Heart left ventricle (tissue), 16 donors: ENCODE data around the gene DLX4. TPM values are rescaled to one million over a fixed set of nuclear protein-coding genes. Genes with fewer than 3 reads are reported as not detected.

Source experiments
- ATAC-seq, 4 donors: fragments of 200-7000 bp; cut with Tn5 transposase; one replicate each; pipeline ENCODE4 v1.9.1; 2020 to 2022; ENCODE audit warnings: moderate library complexity in 4 of 4, mild to moderate bottlenecking in 3 of 4, moderate number of reproducible peaks in 1 of 4
- DNase-seq, 5 donors: peaks; one replicate each; pipeline ENCODE4 v3.0.0-alpha.2; 2020
- H3K27ac ChIP-seq, 12 donors: fragments of 200-600 bp; sonication (generic) in 4 of 12; one replicate each; pipeline versions ENCODE4 v1.5.0 to v1.8.0; 2016 to 2022; ENCODE audit warnings: mild to moderate bottlenecking in 2 of 12
- H3K27me3 ChIP-seq, 9 donors: fragments of 200-600 bp; sonication (generic) in 2 of 9; one replicate each; pipeline versions ENCODE4 v1.5.1 to v1.8.0; 2016 to 2022; ENCODE audit warnings: mild to moderate bottlenecking in 3 of 9
- H3K36me3 ChIP-seq, 9 donors: fragments of 200-600 bp; sonication (generic) in 2 of 9; one replicate each; pipeline versions ENCODE4 v1.5.0 to v1.8.0; 2018 to 2022; ENCODE audit warnings: mild to moderate bottlenecking in 2 of 9
- H3K4me1 ChIP-seq, 12 donors: fragments of 200-600 bp; sonication (generic) in 4 of 12; one replicate each; pipeline versions ENCODE4 v1.5.0 to v1.8.0; 2016 to 2022; ENCODE audit warnings: mild to moderate bottlenecking in 3 of 12
- H3K4me3 ChIP-seq, 12 donors: fragments of 200-600 bp; sonication (generic) in 4 of 12; one replicate each; pipeline versions ENCODE4 v1.5.0 to v1.8.0; 2017 to 2022; ENCODE audit warnings: mild to moderate bottlenecking in 9 of 12, moderate library complexity in 4 of 12
- H3K9me3 ChIP-seq, 12 donors: fragments of 200-600 bp; sonication (generic) in 4 of 12; one replicate each; pipeline versions ENCODE4 v1.5.0 to v1.8.0; 2016 to 2022; ENCODE audit warnings: mild to moderate bottlenecking in 1 of 12
- CTCF ChIP-seq, 12 donors: fragments of 200-600 bp; sonication (generic) in 4 of 12; IDR thresholded peaks; one replicate each; pipeline versions ENCODE4 v1.5.0 to v1.8.0; 2018 to 2022; ENCODE audit warnings: antibody characterized with exemption in 12 of 12, mild to moderate bottlenecking in 5 of 12
- POLR2A ChIP-seq, 2 donors: fragments of 450-650 bp; IDR thresholded peaks; one replicate each; pipeline ENCODE4 v1.6.1; 2017; ENCODE audit warnings: antibody characterized with exemption in 2 of 2, mild to moderate bottlenecking in 2 of 2, moderate library complexity in 2 of 2
- WGBS, 4 donors: extraction: QIAGEN DNeasy Blood & Tissue Kit in 2 of 4; methylation state at CpG; one replicate each; pipeline versions ENCODE4 v1.1.5 to v1.1.7; 2013 to 2018; 5-methylcytosine and 5-hydroxymethylcytosine counted together
- intact Hi-C, 10 donors: fragments of 100-400 bp; cut with DNase I; formaldehyde crosslinking; loops; one replicate each; pipeline versions ENCODE4 v1.11.1 to v1.14.2; 2022
- polyA plus RNA-seq, 2 donors: library from polyadenylated mRNA; stranded (reverse); fragments of 200-250 nt; gene quantifications; one replicate each; pipeline ENCODE4 v1.2.3, GENCODE V29; 2013
- total RNA-seq, 9 donors: library from RNA; depleted of rRNA in 2 of 9; stranded (reverse); fragments of >200 nt in 2 of 9; fragmentation: NEBNext Ultra II Directional in 3 of 9; extraction: Animal tissue kit (Norgen Biotek cat#: 25700) in 3 of 9; gene quantifications; one replicate each; pipeline versions ENCODE4 v1.1.0 to v1.2.4, GENCODE V29; 2016 to 2023
- donor health status: ischemic (EF 13 %, LVEDD 7.1; RV severe dilation, severe dysfunction).
- donor health status: healthy with polysubstance abuse.
- donor health status: DM: no; HTN: yes; CAD: no.
- donor health status: DM: no; HTN: no; CAD: no.
- donor health status: ischemic (EF 25% LVEDD 6.9; RV normal size, moderate dysfunction).
- donor health status: ischemic (EF 25% LVEDD 5.7; RV mildly dilated, moderate dysfunction).
- donor health status: healthy.
- donor health status: DM: yes; HTN: yes; CAD: no.
- donor health status: ischemic (EF 35%, LVEDD 5.7; RV mildly dilated, moderate dysfunction).
- donor health status: nonischemic (EF 11% LVEDD 7.7; RV severe dilation, severe dysfunction).
- donor health status: DM: yes; HTN: yes; CAD: no.
- donor health status: PGD.
- donor health status: ischemic (EF 29% LVEDD 5.4; RV normal size, mild dysfunction).
- donor health status: nonischemic (EF 23%, LVEDD 6.1; RV moderate dilation, normal function).

The DLX4 gene
- total and polyA plus RNA-seq, 11 donors = 0.03 to 0.19 TPM; not detected in 9

GRCh38 chr17:49946208-49946607 lies 22.8 kb upstream of the DLX4 start:
- no peak overlapping the region for H3K4me3 ChIP-seq
- 66 to 77% (median 70%) methylated on average over 7 to 8 of the region's 8 CpGs for whole genome bisulfite sequencing, 4 donors
- TF ChIP-seq CTCF (IDR thresholded peaks at IDR 0.05) (no peak), POLR2A (IDR thresholded peaks at IDR 0.05) (no peak)
- H3K36me3 ChIP-seq = no peaks in the 10 kb centered on the region
- ATAC-seq (peak in 1 of 4 donors; percentile 29), DNase-seq (no peak)
- H3K27ac ChIP-seq = no peak overlapping the region
- intact Hi-C loops = no loop called here
- no peaks in the 10 kb centered on the region for H3K9me3 ChIP-seq
- peaks cover 3 to 92% (median 30%) of the 10 kb centered on the region in 9 donors for H3K27me3 ChIP-seq
- H3K4me1 ChIP-seq = no peaks in the 10 kb centered on the region

- no peak for ATAC-seq
- no peak overlapping the region for H3K4me3 ChIP-seq
- H3K36me3 ChIP-seq = no peaks in the 10 kb centered on the region
- H3K27ac ChIP-seq = no peak overlapping the region
- TF ChIP-seq CTCF (IDR thresholded peaks at IDR 0.05) (no peak), POLR2A (IDR thresholded peaks at IDR 0.05) (no peak)
- H3K4me1 ChIP-seq = peaks cover 0 to 3% (median 0%) of the 10 kb centered on the region in 12 donors
- no peak for DNase-seq
- intact Hi-C loops = no loop called here
- H3K9me3 ChIP-seq = no peaks in the 10 kb centered on the region
- 77 to 100% (median 85%) methylated on average over 1 to 11 of the region's 11 CpGs for WGBS, 4 donors
- peaks cover 3 to 96% (median 33%) of the 10 kb centered on the region in 9 donors for H3K27me3 ChIP-seq
Measured at GRCh38 chr17:49946964-49947584, 21.9 kb upstream of the DLX4 start.

- no peaks in the 10 kb centered on the region for H3K36me3 ChIP-seq
- no peak overlapping the region for H3K27ac ChIP-seq
- no peaks in the 10 kb centered on the region for H3K9me3 ChIP-seq
- ATAC-seq (no peak), DNase-seq (no peak)
- TF ChIP-seq CTCF (IDR thresholded peaks at IDR 0.05) (no peak), POLR2A (IDR thresholded peaks at IDR 0.05) (no peak)
- H3K27me3 ChIP-seq = peaks cover 3 to 80% (median 25%) of the 10 kb centered on the region in 9 donors
- intact Hi-C loops = loop anchor here in 3 of 10 donors (5.0 kb wide), 1 partner anchor 48 kb away; the partner anchor contains the start of gene DLX3 (in 3 of the 3)
- no peak overlapping the region for H3K4me3 ChIP-seq
- H3K4me1 ChIP-seq = peaks cover 0 to 3% (median 0%) of the 10 kb centered on the region in 12 donors
- WGBS, 4 donors = 75 to 81% (median 79%) methylated on average over 2 of the region's 2 CpGs
Measured at GRCh38 chr17:49949634-49950033, 19.4 kb upstream of the DLX4 start.

- peaks cover 0 to 3% (median 0%) of the 10 kb centered on the region in 12 donors for H3K4me1 ChIP-seq
- WGBS, 4 donors = 47 to 67% (median 52%) methylated on average over 13 to 14 of the region's 14 CpGs
- peak in 1 of 4 donors; percentile 28 for ATAC-seq
- intact Hi-C loops = loop anchor here in 6 of 10 donors (1.0 to 5.0 kb wide), 3 partner anchors 45 to 46 kb away; partner anchors contain the start of gene DLX3 (in 3 of the 6)
- TF ChIP-seq POLR2A (IDR thresholded peaks at IDR 0.05) (no peak), CTCF (IDR thresholded peaks at IDR 0.05) (no peak)
- H3K4me3 ChIP-seq = no peak overlapping the region
- no peak overlapping the region for H3K27ac ChIP-seq
- H3K27me3 ChIP-seq = peaks cover 3 to 61% (median 15%) of the 10 kb centered on the region in 9 donors
- H3K9me3 ChIP-seq = no peaks in the 10 kb centered on the region
- DNase-seq = no peak
- no peaks in the 10 kb centered on the region for H3K36me3 ChIP-seq
Measured at GRCh38 chr17:49951362-49952082, 17.5 kb upstream of the DLX4 start.
